ENCODE results near the gene ZNF302. TPM values are rescaled to one million over a fixed set of nuclear protein-coding genes. Genes with fewer than 3 reads are reported as not detected.
A peak's percentile ranks its signal among the peaks of the same experiment; 100 is the strongest.

ZNF302 gene
- total RNA-seq, 1 donor from 2014 or later, result 14.7 TPM

- TF ChIP-seq CTCF (IDR thresholded peaks at IDR 0.05; ENCODE audit: insufficient read depth, low read length, poor library complexity, severe bottlenecking), result no peak
- no peaks in the 10 kb centered on the region for H3K36me3 ChIP-seq (ENCODE audit: control insufficient read depth, insufficient read depth, low read length)
- no peaks in the 10 kb centered on the region for H3K27me3 ChIP-seq (ENCODE audit: control insufficient read depth, insufficient read depth, low read length)
- DNase-seq (ENCODE audit: low read depth), result no peak
- H3K4me3 ChIP-seq (ENCODE audit: low read depth, low read length), result no peak overlapping the region
These were observed 34.4 kb downstream of the ZNF302 start for GRCh38 chr19:34711890-34712289.

- no peak for DNase-seq (ENCODE audit: low read depth)
- TF ChIP-seq CTCF (IDR thresholded peaks at IDR 0.05; ENCODE audit: insufficient read depth, low read length, poor library complexity, severe bottlenecking), result peak; percentile 49
- no peaks in the 10 kb centered on the region for H3K36me3 ChIP-seq (ENCODE audit: control insufficient read depth, insufficient read depth, low read length)
- H3K4me3 ChIP-seq (ENCODE audit: low read depth, low read length), result no peak overlapping the region
- no peaks in the 10 kb centered on the region for H3K27me3 ChIP-seq (ENCODE audit: control insufficient read depth, insufficient read depth, low read length)
These were observed 35.1 kb downstream of the ZNF302 start for GRCh38 chr19:34712395-34713261.

- no peak overlapping the region for H3K4me3 ChIP-seq (ENCODE audit: low read depth, low read length)
- H3K36me3 ChIP-seq (ENCODE audit: control insufficient read depth, insufficient read depth, low read length), result no peaks in the 10 kb centered on the region
- TF ChIP-seq CTCF (IDR thresholded peaks at IDR 0.05; ENCODE audit: insufficient read depth, low read length, poor library complexity, severe bottlenecking), result no peak
- DNase-seq (ENCODE audit: low read depth), result no peak
- no peaks in the 10 kb centered on the region for H3K27me3 ChIP-seq (ENCODE audit: control insufficient read depth, insufficient read depth, low read length)
These were observed 35.8 kb downstream of the ZNF302 start for GRCh38 chr19:34713262-34713637.

- TF ChIP-seq CTCF (IDR thresholded peaks at IDR 0.05; ENCODE audit: insufficient read depth, low read length, poor library complexity, severe bottlenecking), result no peak
- Histone ChIP-seq H3K4me3 (ENCODE audit: low read depth, low read length) (no peak overlapping the region), H3K27me3 (ENCODE audit: control insufficient read depth, insufficient read depth, low read length) (no peaks in the 10 kb centered on the region), H3K36me3 (ENCODE audit: control insufficient read depth, insufficient read depth, low read length) (no peaks in the 10 kb centered on the region)
- DNase-seq (ENCODE audit: low read depth), result no peak
These were observed 37.9 kb downstream of the ZNF302 start for GRCh38 chr19:34715357-34715756.

GRCh38 chr19:34722353-34722752 lies 44.9 kb downstream of the ZNF302 start:
- DNase-seq (ENCODE audit: low read depth), result no peak
- Histone ChIP-seq H3K4me3 (ENCODE audit: low read depth, low read length) (no peak overlapping the region), H3K36me3 (ENCODE audit: control insufficient read depth, insufficient read depth, low read length) (no peaks in the 10 kb centered on the region), H3K27me3 (ENCODE audit: control insufficient read depth, insufficient read depth, low read length) (no peaks in the 10 kb centered on the region)
- no peak for TF ChIP-seq CTCF (IDR thresholded peaks at IDR 0.05; ENCODE audit: insufficient read depth, low read length, poor library complexity, severe bottlenecking)

GRCh38 chr19:34725400-34725799 lies 47.9 kb downstream of the ZNF302 start:
- H3K4me3 ChIP-seq (ENCODE audit: low read depth, low read length), result no peak overlapping the region
- no peak for DNase-seq (ENCODE audit: low read depth)
- no peak for TF ChIP-seq CTCF (IDR thresholded peaks at IDR 0.05; ENCODE audit: insufficient read depth, low read length, poor library complexity, severe bottlenecking)
- no peaks in the 10 kb centered on the region for H3K36me3 ChIP-seq (ENCODE audit: control insufficient read depth, insufficient read depth, low read length)
- H3K27me3 ChIP-seq (ENCODE audit: control insufficient read depth, insufficient read depth, low read length), result no peaks in the 10 kb centered on the region
